Measurements from ENCODE around the gene ANKRA2.

GRCh38 chr5:73522989-73523388 is 42.5 kb downstream of the ANKRA2 start:
- TF ChIP-seq CEBPB (IDR thresholded peaks at IDR 0.05), result no peak
- TF ChIP-seq TAF1 (IDR thresholded peaks at IDR 0.05; ENCODE audit: low read depth), result no peak
- TF ChIP-seq MAX (IDR thresholded peaks at IDR 0.05), result no peak
- no peak for TF ChIP-seq EGR1 (IDR thresholded peaks at IDR 0.05)
- TF ChIP-seq RAD21 (IDR thresholded peaks at IDR 0.05; ENCODE audit: low read depth), result no peak
- TF ChIP-seq EP300 (IDR thresholded peaks at IDR 0.05; ENCODE audit: borderline replicate concordance), result no peak
- TF ChIP-seq YY1 (IDR thresholded peaks at IDR 0.05; ENCODE audit: low read depth), result no peak
- no peak for TF ChIP-seq REST (IDR thresholded peaks at IDR 0.05; ENCODE audit: low read depth)
- TF ChIP-seq TEAD4 (IDR thresholded peaks at IDR 0.05), result no peak
- TF ChIP-seq, protein P1, sequence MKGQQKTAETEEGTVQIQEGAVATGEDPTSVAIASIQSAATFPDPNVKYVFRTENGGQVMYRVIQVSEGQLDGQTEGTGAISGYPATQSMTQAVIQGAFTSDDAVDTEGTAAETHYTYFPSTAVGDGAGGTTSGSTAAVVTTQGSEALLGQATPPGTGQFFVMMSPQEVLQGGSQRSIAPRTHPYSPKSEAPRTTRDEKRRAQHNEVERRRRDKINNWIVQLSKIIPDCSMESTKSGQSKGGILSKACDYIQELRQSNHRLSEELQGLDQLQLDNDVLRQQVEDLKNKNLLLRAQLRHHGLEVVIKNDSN (IDR thresholded peaks at IDR 0.05), result no peak
- TF ChIP-seq ZBTB7A (IDR thresholded peaks at IDR 0.05; ENCODE audit: low read depth), result no peak
- TF ChIP-seq TCF12 (IDR thresholded peaks at IDR 0.05; ENCODE audit: low read depth), result no peak
- TF ChIP-seq CREB1 (IDR thresholded peaks at IDR 0.05; ENCODE audit: low read depth), result no peak

Measured in Ishikawa (cell line).